GM19239 (cell line): ENCODE results near the gene STRIP2.
"Not testable (repeated sequence)": the region's sequence is repeated elsewhere in the genome, so short reads cannot be mapped to it uniquely, and the experiment has no call there.

Experiments used
- DNase-seq: peaks from one replicate; pipeline ENCODE4 v3.0.0; 2011; ENCODE audit warnings: low spot score; ENCODE audit not compliant: insufficient read length
- FAIRE-seq: peaks from 2 replicates; lab custom pipeline; 2011; peaks lifted over from hg19 to GRCh38; lab: Jason Lieb, UNC

STRIP2 gene

GRCh38 chr7:129417073-129417472 lies 17.2 kb upstream of the STRIP2 start:
- FAIRE-seq (no peak), DNase-seq (no peak)

- DNase-seq (no peak), FAIRE-seq (no peak)
These were observed 12.4 kb upstream of the STRIP2 start for GRCh38 chr7:129421717-129422250.

DNA sequence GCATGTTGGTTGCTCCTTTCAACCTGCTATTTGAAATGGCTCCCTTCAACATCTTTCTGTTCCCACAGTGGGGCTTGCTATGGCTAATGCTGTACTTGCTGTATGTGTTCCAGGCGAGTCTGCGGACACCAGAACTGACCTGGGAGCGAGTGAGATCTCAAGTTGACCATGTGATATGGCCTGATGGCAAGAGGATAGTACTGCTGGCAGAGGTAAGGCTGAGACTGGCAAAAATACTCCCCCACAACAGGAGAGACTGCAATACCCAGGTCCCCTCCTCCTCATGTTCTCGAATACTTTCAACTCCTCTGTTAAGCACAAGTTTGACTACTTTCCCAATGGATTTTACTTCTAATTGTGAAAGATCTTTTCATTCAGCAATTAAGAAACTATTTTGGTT lies 11.5 kb upstream of the STRIP2 start:
- DNase-seq (no peak), FAIRE-seq (peak; percentile 8)

DNA sequence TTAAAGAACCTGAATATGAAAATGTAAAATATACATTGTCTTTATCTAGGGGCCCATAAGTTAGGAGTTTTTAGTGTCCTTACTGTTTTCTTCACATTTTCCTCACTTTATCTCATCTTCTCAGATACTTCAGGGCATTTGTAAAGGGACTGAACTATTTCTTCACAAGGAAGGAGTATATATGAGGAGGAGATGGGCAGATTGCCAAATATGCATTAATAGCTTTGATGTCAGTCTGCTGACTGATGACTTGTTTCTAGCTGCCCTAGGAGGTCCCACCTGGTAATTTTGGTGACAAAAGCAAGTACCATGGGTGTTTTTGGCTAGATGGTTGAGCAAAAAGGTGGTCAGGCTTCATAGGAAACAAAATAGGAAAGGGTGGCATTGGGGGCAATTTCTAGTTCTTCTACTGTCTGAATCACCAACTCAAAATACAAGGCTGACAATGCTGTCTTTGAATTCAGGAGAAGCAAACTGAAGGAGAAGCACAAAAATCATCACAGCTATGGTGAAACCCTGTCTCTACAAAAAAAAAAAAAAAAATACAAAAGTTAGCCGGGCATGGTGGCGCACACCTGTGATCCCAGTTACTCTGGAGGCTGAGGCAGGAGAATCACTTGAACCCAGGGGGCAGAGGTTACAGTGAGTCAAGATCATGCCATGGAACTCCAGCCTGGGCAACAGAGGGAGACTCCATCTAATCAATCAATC lies 10.4 kb upstream of the STRIP2 start:
- DNase-seq (no peak), FAIRE-seq (peak; percentile 54)

DNA sequence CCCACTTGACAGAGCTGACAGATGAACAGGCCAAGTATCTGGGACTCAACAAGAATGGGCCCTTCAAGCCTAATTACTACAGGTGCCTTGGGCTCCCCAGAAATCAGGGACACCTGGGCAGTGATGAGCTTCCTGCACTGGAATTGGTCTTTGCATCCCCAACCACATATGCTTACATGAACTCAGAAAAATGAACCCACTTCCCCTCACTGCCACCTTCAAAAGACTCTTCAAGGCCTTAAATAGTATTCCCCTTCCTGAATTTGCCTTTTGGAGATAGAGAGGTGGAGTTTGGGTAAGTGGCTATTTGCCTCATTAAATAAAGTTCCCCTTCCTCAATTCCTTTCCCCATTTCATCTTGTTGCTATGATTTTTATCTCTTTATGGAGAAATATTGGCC lies 7.8 kb upstream of the STRIP2 start:
- no peak for DNase-seq
- no peak for FAIRE-seq

DNA sequence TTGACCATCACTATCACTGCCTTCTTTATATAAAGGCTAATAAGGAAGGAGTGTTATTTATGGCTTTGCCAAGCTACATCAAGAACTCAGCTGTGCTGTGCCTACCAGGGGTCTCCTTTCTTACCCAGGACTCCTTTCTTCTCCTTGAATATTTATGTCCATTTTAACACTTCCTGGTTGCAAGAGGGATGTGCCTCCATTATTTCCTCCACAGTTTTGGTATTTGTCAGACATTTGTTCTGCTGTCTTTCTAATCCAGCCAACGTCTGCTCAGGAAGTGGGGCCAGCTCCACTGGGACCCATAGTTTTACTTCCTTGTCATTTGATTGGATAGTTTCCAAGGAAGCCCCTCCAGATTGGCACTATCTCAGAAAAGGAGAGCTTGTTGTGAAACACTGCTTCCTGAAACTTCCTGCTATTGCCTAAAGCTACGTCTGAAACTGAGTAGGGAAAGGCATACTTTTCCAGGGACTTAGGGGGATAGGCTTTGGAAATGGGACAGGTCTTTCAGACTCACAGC lies 6.6 kb upstream of the STRIP2 start:
- FAIRE-seq = no peak
- no peak for DNase-seq

DNA sequence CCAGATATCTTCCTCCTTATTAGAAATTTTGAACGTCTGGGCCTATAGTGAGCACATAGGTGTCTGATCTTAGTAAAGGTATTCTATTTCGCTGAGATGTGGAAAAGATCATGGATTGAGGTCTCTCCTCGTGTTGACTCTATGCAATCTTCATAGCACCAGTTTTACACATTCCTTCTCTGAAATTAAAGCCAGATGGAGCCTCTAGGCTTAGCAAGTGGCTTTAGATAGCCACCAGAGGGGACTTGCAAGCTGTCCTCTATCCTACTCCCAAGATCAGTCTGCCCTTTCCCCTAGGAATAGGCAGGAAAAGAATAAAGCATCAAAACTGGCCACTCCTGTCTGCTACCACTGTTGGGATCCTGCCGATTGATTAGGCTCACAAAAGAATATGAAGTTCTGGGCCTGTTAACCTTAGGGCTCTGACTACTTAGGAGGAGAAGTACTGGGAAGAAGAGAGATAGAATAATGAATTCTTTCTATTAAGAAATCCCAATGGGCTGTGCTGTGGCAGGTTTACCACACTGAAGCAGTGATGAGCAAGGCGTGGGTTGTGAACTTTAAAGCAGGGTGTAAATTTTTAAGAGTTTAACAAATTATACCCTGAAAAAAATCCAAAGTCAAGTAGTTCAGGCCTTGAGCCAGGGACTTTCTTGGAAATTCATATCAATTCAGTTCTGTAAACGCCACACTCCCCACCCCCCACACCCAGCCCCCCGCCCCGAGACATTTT lies 2.2 kb upstream of the STRIP2 start:
- FAIRE-seq (no peak), DNase-seq (no peak)

DNA sequence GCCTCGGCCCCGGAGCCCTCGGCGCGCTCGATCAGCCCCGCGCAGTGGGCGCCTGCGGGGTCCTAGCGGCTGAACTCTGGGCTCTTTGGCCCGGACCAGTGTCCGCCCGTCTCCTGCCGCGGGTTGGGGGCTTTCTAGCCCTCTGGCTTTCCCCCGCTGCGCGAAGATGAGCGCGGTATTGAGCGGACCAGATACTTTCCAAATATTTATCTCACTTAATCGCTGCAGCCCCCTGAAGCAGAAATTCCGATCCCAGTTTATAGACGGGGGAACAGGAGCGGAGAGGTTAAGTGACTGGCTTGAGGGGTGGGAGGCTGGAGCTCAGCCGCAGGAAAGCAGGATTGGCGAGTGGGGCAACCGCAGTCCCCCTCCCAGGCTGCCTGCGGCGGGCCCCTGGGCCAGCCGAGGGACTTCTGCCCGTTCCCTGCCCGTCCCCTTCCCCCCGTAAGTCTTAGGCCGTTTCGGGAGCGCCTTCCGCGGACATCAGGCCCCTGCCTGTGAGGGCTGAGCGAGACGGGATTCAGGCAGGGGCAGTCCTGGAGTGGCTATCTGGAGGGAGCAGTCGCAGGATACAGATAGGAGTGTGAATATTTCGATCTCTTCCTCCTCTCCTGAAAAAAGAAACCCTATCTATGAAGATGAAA lies 565 bp downstream of the STRIP2 start:
- FAIRE-seq (no peak), DNase-seq (no peak)

- no peak for FAIRE-seq
- no peak for DNase-seq
These were observed 1.2 kb downstream of the STRIP2 start for GRCh38 chr7:129435414-129435829.

DNA sequence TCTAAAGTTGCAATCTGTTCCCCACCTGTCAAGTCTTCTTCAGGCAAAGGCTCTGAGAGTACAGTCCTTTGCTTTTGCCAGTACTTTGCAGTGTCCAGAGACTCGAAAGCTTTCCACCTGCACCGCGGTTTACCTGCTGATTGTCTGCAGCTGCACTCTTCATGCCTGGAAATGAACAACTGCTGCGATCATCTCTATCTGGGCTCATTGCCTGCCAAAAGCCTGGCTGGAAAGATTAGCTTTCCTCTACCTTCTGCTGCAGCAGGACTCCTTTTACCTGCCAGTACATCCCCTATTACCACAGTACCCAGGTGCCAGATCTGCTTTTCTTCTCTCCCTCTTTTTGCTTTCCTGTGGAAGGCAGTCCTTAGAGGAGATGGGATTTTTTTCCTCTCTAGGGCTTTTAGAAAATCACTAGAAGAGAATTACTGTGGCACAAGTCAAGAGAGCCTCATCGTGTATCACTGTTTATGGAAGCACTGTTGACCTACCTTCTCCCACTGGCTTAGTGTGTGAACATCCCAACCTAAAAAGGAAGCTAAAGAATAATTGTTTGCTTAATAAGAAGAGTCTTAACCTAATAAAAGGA lies 2.2 kb downstream of the STRIP2 start:
- FAIRE-seq = no peak
- no peak for DNase-seq

GRCh38 chr7:129437190-129437589 lies 3.0 kb downstream of the STRIP2 start:
- no peak for FAIRE-seq
- DNase-seq = no peak

DNA sequence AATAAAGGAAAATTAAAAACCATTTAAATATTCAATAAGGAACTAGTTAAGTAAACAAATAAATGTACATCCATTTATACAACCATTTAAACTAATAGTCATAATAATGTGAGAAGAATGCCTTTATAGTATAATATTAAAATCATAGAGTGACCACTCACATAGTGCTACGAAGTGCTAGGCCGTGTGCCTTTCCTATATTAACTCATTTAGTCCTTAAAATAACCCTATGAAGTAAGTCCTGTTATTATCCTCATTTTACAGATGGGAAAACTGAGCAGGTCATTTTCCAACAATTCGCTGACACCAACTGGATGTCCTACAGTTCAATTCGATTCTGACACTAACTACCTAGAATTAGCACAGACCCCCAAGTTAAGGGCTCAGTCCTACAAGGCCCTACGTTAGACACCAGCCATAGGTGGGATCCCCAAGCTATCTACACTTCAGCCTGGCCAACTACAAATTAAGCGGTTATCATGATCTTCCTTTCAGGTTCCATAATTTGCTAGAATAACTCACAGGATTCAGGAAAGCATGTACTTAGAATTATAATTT lies 4.1 kb downstream of the STRIP2 start:
- FAIRE-seq (no peak), DNase-seq (no peak)

DNA sequence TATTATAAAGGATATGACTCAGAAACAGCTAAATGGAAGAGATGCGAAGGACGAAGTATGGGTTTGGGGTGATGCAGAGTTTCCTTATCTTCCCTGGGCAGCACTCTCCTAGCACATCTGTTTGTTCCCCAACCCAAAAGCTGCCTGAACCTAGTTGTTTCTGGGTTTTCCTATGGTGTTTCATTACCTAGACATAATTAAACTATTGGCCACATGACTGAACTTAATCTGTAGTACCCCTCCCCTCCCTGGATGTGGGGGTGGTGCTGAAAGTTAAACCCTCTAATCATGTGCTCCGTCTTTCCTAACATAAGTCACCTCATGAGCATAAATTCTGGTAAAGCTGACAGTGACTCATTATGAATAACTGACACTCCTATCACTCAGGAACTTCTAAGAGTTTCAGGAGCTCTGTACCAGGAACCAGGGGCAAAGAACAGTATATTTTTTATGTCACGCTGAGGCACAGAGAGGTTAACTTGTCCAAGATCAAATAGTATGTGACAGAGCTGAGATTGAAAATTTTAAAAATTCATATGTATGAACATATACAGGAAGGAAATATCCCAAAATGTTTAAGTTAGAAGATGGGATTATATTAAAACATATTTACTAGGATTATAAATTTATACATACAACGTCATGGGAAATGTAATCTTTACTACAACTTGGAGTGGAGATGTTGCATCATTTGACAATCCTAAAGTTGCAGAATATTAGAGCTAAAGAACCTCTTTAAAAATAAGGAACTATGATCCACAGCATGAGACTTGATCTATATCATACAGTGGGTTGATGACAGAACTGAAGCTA lies 4.8 kb downstream of the STRIP2 start:
- DNase-seq (no peak), FAIRE-seq (no peak)

DNA sequence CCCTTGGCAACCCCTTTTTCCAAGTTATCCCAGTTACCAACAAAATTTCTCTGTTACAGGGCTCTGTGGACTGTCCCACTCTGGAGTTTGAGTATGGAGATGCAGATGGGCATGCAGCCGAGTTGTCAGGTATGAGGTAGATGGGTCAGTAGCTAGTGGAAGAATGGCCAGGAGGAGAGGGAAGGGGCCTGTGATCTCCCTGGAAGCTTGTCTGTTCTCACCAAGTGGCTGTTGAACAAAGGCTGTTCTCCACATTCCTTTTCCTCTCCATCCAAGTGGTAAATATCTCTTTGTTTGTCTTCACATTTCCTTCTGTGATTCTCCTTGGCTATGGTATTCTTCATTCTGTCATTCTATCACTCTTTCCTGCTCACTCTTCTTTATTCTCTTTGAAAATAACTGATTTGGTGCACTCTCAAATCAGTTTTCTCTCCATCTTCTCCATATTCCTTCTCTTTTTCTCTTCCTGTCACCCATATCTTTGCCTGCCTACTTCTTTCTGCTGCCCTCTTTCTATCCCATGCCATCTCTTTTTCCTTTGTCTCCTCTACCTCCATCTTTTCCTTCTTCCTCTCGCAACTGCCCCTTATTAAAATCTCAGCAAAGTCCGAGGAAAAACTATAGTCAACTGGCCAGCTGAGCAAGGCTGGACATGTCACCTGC lies 5.9 kb downstream of the STRIP2 start:
- FAIRE-seq (no peak), DNase-seq (no peak)

DNA sequence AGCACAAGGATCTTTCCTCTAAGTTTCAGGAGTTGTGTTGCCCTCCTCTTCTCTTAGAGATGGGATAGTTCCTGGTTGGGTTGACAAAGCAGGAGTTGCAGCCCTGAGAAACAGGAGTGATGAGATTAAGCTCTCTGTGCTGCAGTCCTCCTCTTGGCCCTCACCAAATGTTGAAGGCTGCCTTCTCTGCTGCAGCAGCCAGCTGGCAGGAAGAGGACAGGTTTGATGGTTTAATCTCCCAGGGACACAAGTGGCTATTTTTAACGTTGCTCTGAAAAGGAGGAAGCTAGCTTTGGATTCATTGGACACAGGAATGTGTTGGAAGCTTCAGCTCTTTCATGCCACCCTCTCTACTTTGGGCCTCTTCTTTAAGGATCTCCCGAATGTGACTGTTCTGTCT lies 9.4 kb downstream of the STRIP2 start:
- DNase-seq = no peak
- no peak for FAIRE-seq

- FAIRE-seq, DNase-seq: not testable (repeated sequence)
These were observed 10.5 kb downstream of the STRIP2 start for GRCh38 chr7:129444776-129445175.

GRCh38 chr7:129446925-129447324 lies 12.7 kb downstream of the STRIP2 start:
- FAIRE-seq, DNase-seq: not testable (repeated sequence)

- not testable (repeated sequence) for FAIRE-seq
These were observed 13.2 kb downstream of the STRIP2 start for GRCh38 chr7:129447445-129447844.

GRCh38 chr7:129448608-129449007 lies 14.4 kb downstream of the STRIP2 start:
- FAIRE-seq, DNase-seq: not testable (repeated sequence)

More at GRCh38 chr7:129447445-129447844, 13.2 kb downstream of the STRIP2 start:
- DNase-seq = not testable (repeated sequence)
